HUES6 (cell line): ENCODE measurements around the gene LBR.
A peak's percentile ranks its signal among the peaks of the same experiment; 100 is the strongest.

ENCODE experiments used
- H3K27ac ChIP-seq: 2 replicates; pipeline ENCODE4 v1.7.0; 2013; ENCODE audit warnings: low read depth, mild to moderate bottlenecking, low read length, inconsistent platforms
- H3K27me3 ChIP-seq: 2 replicates; pipeline ENCODE4 v1.6.1; 2013; ENCODE audit warnings: low read length; ENCODE audit not compliant: control insufficient read depth, insufficient read depth
- H3K36me3 ChIP-seq: 2 replicates; pipeline ENCODE4 v1.6.1; 2013; ENCODE audit warnings: low read length; ENCODE audit not compliant: control insufficient read depth, insufficient read depth
- H3K4me1 ChIP-seq: 2 replicates; pipeline ENCODE4 v1.6.1; 2013; ENCODE audit warnings: low read length; ENCODE audit not compliant: control insufficient read depth, insufficient read depth
- H3K4me3 ChIP-seq: 2 replicates; pipeline ENCODE4 v1.5.1; 2013; ENCODE audit warnings: low read depth, low read length
- H3K9ac ChIP-seq: one replicate; pipeline ENCODE4 v1.6.1; 2013; ENCODE audit warnings: mild to moderate bottlenecking, low read length
- H3K9me3 ChIP-seq: 2 replicates; pipeline ENCODE4 v1.6.1; 2013; ENCODE audit warnings: low read depth, low read length; ENCODE audit not compliant: control insufficient read depth, insufficient read depth

Gene LBR

GRCh38 chr1:225450491-225451191 is 22.8 kb upstream of the LBR start:
- no peaks in the 10 kb centered on the region for H3K36me3 ChIP-seq
- H3K9me3 ChIP-seq: no peaks in the 10 kb centered on the region
- no peak overlapping the region for H3K9ac ChIP-seq
- H3K27ac ChIP-seq: no peak overlapping the region
- no peaks in the 10 kb centered on the region for H3K27me3 ChIP-seq
- no peak overlapping the region for H3K4me3 ChIP-seq
- peaks cover 24% of the 10 kb centered on the region for H3K4me1 ChIP-seq

GRCh38 chr1:225449774-225450173 is 21.9 kb upstream of the LBR start:
- Histone ChIP-seq H3K9ac (no peak overlapping the region), H3K27me3 (no peaks in the 10 kb centered on the region), H3K9me3 (no peaks in the 10 kb centered on the region), H3K27ac (no peak overlapping the region), H3K4me1 (peaks cover 25% of the 10 kb centered on the region), H3K4me3 (no peak overlapping the region), H3K36me3 (no peaks in the 10 kb centered on the region)

- no peak overlapping the region for H3K9ac ChIP-seq
- no peak overlapping the region for H3K27ac ChIP-seq
- H3K27me3 ChIP-seq: no peaks in the 10 kb centered on the region
- no peak overlapping the region for H3K4me3 ChIP-seq
- H3K9me3 ChIP-seq: no peaks in the 10 kb centered on the region
- H3K4me1 ChIP-seq: peaks cover 25% of the 10 kb centered on the region
- H3K36me3 ChIP-seq: no peaks in the 10 kb centered on the region
Observed at GRCh38 chr1:225449261-225449660, 21.4 kb upstream of the LBR start.

GRCh38 chr1:225448146-225448805 is 20.4 kb upstream of the LBR start:
- no peaks in the 10 kb centered on the region for H3K9me3 ChIP-seq
- H3K4me3 ChIP-seq: no peak overlapping the region
- no peak overlapping the region for H3K9ac ChIP-seq
- peaks cover 25% of the 10 kb centered on the region for H3K4me1 ChIP-seq
- no peaks in the 10 kb centered on the region for H3K27me3 ChIP-seq
- no peak overlapping the region for H3K27ac ChIP-seq
- H3K36me3 ChIP-seq: no peaks in the 10 kb centered on the region

GRCh38 chr1:225447650-225448089 is 19.8 kb upstream of the LBR start:
- Histone ChIP-seq H3K9ac (no peak overlapping the region), H3K27ac (no peak overlapping the region), H3K4me3 (no peak overlapping the region), H3K9me3 (no peaks in the 10 kb centered on the region), H3K4me1 (peaks cover 25% of the 10 kb centered on the region), H3K27me3 (no peaks in the 10 kb centered on the region), H3K36me3 (no peaks in the 10 kb centered on the region)

- Histone ChIP-seq H3K36me3 (no peaks in the 10 kb centered on the region), H3K9me3 (no peaks in the 10 kb centered on the region), H3K27me3 (no peaks in the 10 kb centered on the region), H3K27ac (no peak overlapping the region), H3K9ac (peak overlapping the region; percentile 11), H3K4me1 (peaks cover 25% of the 10 kb centered on the region), H3K4me3 (no peak overlapping the region)
Observed at GRCh38 chr1:225446981-225447615, 19.3 kb upstream of the LBR start.

- Histone ChIP-seq H3K9ac (peak overlapping the region; percentile 11), H3K4me1 (peaks cover 25% of the 10 kb centered on the region), H3K9me3 (no peaks in the 10 kb centered on the region), H3K27ac (no peak overlapping the region), H3K4me3 (no peak overlapping the region), H3K36me3 (no peaks in the 10 kb centered on the region), H3K27me3 (no peaks in the 10 kb centered on the region)
Observed at GRCh38 chr1:225446595-225446960, 18.7 kb upstream of the LBR start.

GRCh38 chr1:225445639-225446594 is 18.1 kb upstream of the LBR start:
- Histone ChIP-seq H3K4me3 (no peak overlapping the region), H3K27ac (no peak overlapping the region), H3K9me3 (no peaks in the 10 kb centered on the region), H3K4me1 (peaks cover 25% of the 10 kb centered on the region), H3K27me3 (no peaks in the 10 kb centered on the region), H3K36me3 (no peaks in the 10 kb centered on the region), H3K9ac (no peak overlapping the region)

GRCh38 chr1:225442123-225442505 is 14.3 kb upstream of the LBR start:
- Histone ChIP-seq H3K36me3 (no peaks in the 10 kb centered on the region), H3K27ac (no peak overlapping the region), H3K4me1 (peaks cover 16% of the 10 kb centered on the region), H3K9me3 (no peaks in the 10 kb centered on the region), H3K4me3 (no peak overlapping the region), H3K9ac (no peak overlapping the region), H3K27me3 (no peaks in the 10 kb centered on the region)

- Histone ChIP-seq H3K36me3 (no peaks in the 10 kb centered on the region), H3K27me3 (no peaks in the 10 kb centered on the region), H3K27ac (no peak overlapping the region), H3K4me3 (no peak overlapping the region), H3K4me1 (peaks cover 10% of the 10 kb centered on the region), H3K9ac (no peak overlapping the region), H3K9me3 (no peaks in the 10 kb centered on the region)
Observed at GRCh38 chr1:225441314-225442122, 13.7 kb upstream of the LBR start.
